Measurements from ENCODE around the gene ACTL7A. TPM values are rescaled to one million over a fixed set of nuclear protein-coding genes. Genes with fewer than 3 reads are reported as not detected.
"Not testable (repeated sequence)": the region's sequence is repeated elsewhere in the genome, so short reads cannot be mapped to it uniquely, and the experiment has no call there.

ACTL7A gene
- total RNA-seq, 2 experiments from 2014 or later, result not detected

GRCh38 chr9:108836781-108837180, 25.3 kb upstream of the ACTL7A start:
- Mint-ChIP-seq H3K4me3 (no peak overlapping the region), H3K27ac (no peak overlapping the region), H3K4me1 (ENCODE audit: low read depth) (no peaks in the 10 kb centered on the region), H3K36me3 (ENCODE audit: low read depth) (no peaks in the 10 kb centered on the region), H3K27me3 (peaks cover 4% of the 10 kb centered on the region), H3K9me3 (no peaks in the 10 kb centered on the region)
- Histone ChIP-seq H3K9me3 (ENCODE audit: control insufficient read depth in 1 of 2, insufficient read depth in 1 of 2, low read length in 2 of 2) (no peaks in the 10 kb centered on the region), H3K4me3 (ENCODE audit: low read length) (no peak overlapping the region), H3K4me1 (ENCODE audit: insufficient read depth, low read length) (no peaks in the 10 kb centered on the region), H3K36me3 (ENCODE audit: insufficient read depth, low read length) (no peaks in the 10 kb centered on the region), H3K27me3 (ENCODE audit: control insufficient read depth in 1 of 2, insufficient read depth in 2 of 2, low read length in 2 of 2) (no peaks in the 10 kb centered on the region), H3K27ac (ENCODE audit: low read depth in 1 of 2, low read length in 2 of 2) (no peak overlapping the region)
- TF ChIP-seq, protein P1, sequence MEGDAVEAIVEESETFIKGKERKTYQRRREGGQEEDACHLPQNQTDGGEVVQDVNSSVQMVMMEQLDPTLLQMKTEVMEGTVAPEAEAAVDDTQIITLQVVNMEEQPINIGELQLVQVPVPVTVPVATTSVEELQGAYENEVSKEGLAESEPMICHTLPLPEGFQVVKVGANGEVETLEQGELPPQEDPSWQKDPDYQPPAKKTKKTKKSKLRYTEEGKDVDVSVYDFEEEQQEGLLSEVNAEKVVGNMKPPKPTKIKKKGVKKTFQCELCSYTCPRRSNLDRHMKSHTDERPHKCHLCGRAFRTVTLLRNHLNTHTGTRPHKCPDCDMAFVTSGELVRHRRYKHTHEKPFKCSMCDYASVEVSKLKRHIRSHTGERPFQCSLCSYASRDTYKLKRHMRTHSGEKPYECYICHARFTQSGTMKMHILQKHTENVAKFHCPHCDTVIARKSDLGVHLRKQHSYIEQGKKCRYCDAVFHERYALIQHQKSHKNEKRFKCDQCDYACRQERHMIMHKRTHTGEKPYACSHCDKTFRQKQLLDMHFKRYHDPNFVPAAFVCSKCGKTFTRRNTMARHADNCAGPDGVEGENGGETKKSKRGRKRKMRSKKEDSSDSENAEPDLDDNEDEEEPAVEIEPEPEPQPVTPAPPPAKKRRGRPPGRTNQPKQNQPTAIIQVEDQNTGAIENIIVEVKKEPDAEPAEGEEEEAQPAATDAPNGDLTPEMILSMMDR (IDR thresholded peaks at IDR 0.05), result no peak
- ATAC-seq (ENCODE audit: poor library complexity), result no peak
- CTCF ChIA-PET, result no interaction called here
- DNase-seq, result no peak
- intact Hi-C loops (cut with DNase I, micrococcal nuclease), result no loop called here
- POLR2A ChIA-PET, result no interaction called here

DNA sequence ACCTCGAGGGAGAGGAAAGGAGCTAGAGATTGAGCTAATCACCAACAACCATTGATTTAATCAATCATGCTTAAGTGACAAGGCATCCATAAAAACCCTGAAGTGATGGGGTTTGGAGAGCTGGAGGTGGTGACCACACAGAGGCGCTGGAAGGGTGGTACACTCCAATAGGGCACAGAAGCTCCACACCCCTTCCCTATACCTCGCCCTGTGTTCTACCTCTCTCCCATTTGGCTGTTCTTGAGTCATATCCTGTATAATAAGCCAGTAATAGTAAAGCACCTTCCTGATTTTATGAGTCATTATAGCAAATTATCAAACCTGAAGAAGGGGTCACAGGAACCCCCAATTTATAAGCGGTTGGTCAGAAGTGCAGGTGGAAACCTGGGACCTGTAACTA, 24.5 kb upstream of the ACTL7A start:
- Mint-ChIP-seq H3K4me3 (no peak overlapping the region), H3K27me3 (peaks cover 4% of the 10 kb centered on the region), H3K9me3 (no peaks in the 10 kb centered on the region), H3K4me1 (ENCODE audit: low read depth) (peaks cover 4% of the 10 kb centered on the region), H3K36me3 (ENCODE audit: low read depth) (no peaks in the 10 kb centered on the region), H3K27ac (no peak overlapping the region)
- TF ChIP-seq, protein P1 (IDR thresholded peaks at IDR 0.05), result no peak
- no peaks in the 10 kb centered on the region for H3K36me3 ChIP-seq (ENCODE audit: insufficient read depth, low read length)
- intact Hi-C loops (cut with DNase I, micrococcal nuclease), result no loop called here
- no peak for ATAC-seq (ENCODE audit: poor library complexity)
- ChIA-PET CTCF (no interaction called here), POLR2A (no interaction called here)
- H3K27me3 ChIP-seq (ENCODE audit: control insufficient read depth in 1 of 2, insufficient read depth in 2 of 2, low read length in 2 of 2), result no peaks in the 10 kb centered on the region
- no peak for DNase-seq
- no peak overlapping the region for H3K27ac ChIP-seq (ENCODE audit: low read depth in 1 of 2, low read length in 2 of 2)
- no peak overlapping the region for H3K4me3 ChIP-seq (ENCODE audit: low read length)
- peaks cover under 1% of the 10 kb centered on the region for H3K4me1 ChIP-seq (ENCODE audit: insufficient read depth, low read length)
- no peaks in the 10 kb centered on the region for H3K9me3 ChIP-seq (ENCODE audit: control insufficient read depth in 1 of 2, insufficient read depth in 1 of 2, low read length in 2 of 2)

DNA sequence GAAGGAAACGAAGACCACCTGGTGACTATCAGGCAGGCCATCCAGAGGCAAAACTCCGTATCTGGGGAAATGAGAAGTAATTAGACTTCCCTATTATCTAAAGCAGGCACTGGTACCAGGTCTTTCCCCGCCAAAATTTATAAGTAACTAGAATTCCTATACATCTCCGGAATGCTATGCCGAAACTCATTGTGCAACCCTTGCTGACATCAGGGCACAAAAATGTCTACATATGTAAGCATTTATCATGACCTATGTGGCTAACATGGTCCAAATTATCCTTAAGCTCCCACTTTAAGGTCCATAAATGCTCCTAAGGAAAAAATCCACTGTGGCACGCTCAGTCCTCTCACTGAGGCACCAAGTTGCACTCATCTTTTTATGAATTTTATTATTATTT, 24.0 kb upstream of the ACTL7A start:
- TF ChIP-seq, protein P1 (IDR thresholded peaks at IDR 0.05), result no peak
- POLR2A ChIA-PET, result no interaction called here
- ATAC-seq (ENCODE audit: poor library complexity), result no peak
- intact Hi-C loops (cut with DNase I, micrococcal nuclease), result no loop called here
- no peaks in the 10 kb centered on the region for H3K9me3 Mint-ChIP-seq
- no peaks in the 10 kb centered on the region for H3K36me3 Mint-ChIP-seq (ENCODE audit: low read depth)
- no peak overlapping the region for H3K4me3 ChIP-seq (ENCODE audit: low read length)
- peaks cover 9% of the 10 kb centered on the region for H3K4me1 Mint-ChIP-seq (ENCODE audit: low read depth)
- peaks cover 5% of the 10 kb centered on the region for H3K4me1 ChIP-seq (ENCODE audit: insufficient read depth, low read length)
- H3K36me3 ChIP-seq (ENCODE audit: insufficient read depth, low read length), result no peaks in the 10 kb centered on the region
- H3K27ac Mint-ChIP-seq, result no peak overlapping the region
- DNase-seq, result no peak
- H3K27me3 Mint-ChIP-seq, result peaks cover 2% of the 10 kb centered on the region
- CTCF ChIA-PET, result no interaction called here
- H3K27ac ChIP-seq (ENCODE audit: low read depth in 1 of 2, low read length in 2 of 2), result no peak overlapping the region
- no peaks in the 10 kb centered on the region for H3K27me3 ChIP-seq (ENCODE audit: control insufficient read depth in 1 of 2, insufficient read depth in 2 of 2, low read length in 2 of 2)
- no peak overlapping the region for H3K4me3 Mint-ChIP-seq
- H3K9me3 ChIP-seq (ENCODE audit: control insufficient read depth in 1 of 2, insufficient read depth in 1 of 2, low read length in 2 of 2), result no peaks in the 10 kb centered on the region

- H3K4me3 Mint-ChIP-seq; H3K27ac ChIP-seq (ENCODE audit: low read depth in 1 of 2, low read length in 2 of 2); CTCF ChIA-PET; H3K4me1 ChIP-seq (ENCODE audit: insufficient read depth, low read length); H3K9me3 Mint-ChIP-seq; H3K4me3 ChIP-seq (ENCODE audit: low read length); H3K9me3 ChIP-seq (ENCODE audit: control insufficient read depth in 1 of 2, insufficient read depth in 1 of 2, low read length in 2 of 2); ATAC-seq (ENCODE audit: poor library complexity); H3K36me3 ChIP-seq (ENCODE audit: insufficient read depth, low read length); H3K36me3 Mint-ChIP-seq (ENCODE audit: low read depth); intact Hi-C loops (cut with DNase I, micrococcal nuclease); H3K27me3 Mint-ChIP-seq; DNase-seq; H3K27me3 ChIP-seq (ENCODE audit: control insufficient read depth in 1 of 2, insufficient read depth in 2 of 2, low read length in 2 of 2); POLR2A ChIA-PET; H3K27ac Mint-ChIP-seq: not testable (repeated sequence)
- H3K4me1 Mint-ChIP-seq (ENCODE audit: low read depth), result peaks cover 13% of the 10 kb centered on the region
Measured at GRCh38 chr9:108839561-108839960, 22.5 kb upstream of the ACTL7A start.

Data from CD4-positive, alpha-beta T cell (primary cell).